Activated CD8-positive, alpha-beta memory T cell treated with anti-CD3 and anti-CD28 coated beads, Interleukin-2, amount 50 U/mL, for 24 hours (primary cell): ENCODE measurements around the gene ADAMTS4.

Source experiments
- DNase-seq: peaks from one replicate; pipeline ENCODE4 v3.0.0-alpha.2; 2020; ENCODE audit errors: extremely low read depth

ADAMTS4 gene

GRCh38 chr1:161219078-161219892 is 20.4 kb upstream of the ADAMTS4 start:
- DNase-seq = no peak

GRCh38 chr1:161218301-161219077 is 19.6 kb upstream of the ADAMTS4 start:
- DNase-seq = no peak

GRCh38 chr1:161217831-161218230 is 19.0 kb upstream of the ADAMTS4 start:
- no peak for DNase-seq

GRCh38 chr1:161216945-161217712 is 18.3 kb upstream of the ADAMTS4 start:
- DNase-seq = no peak

GRCh38 chr1:161215076-161215475 is 16.2 kb upstream of the ADAMTS4 start, which contains the start of gene FCER1G:
TSS of gene FCER1G (plus strand) at chr1:161215295. CDS start at chr1:161215322, 27 bp downstream.
- no peak for DNase-seq

- DNase-seq = no peak
Measured at GRCh38 chr1:161214369-161214768, 15.5 kb upstream of the ADAMTS4 start.

GRCh38 chr1:161209790-161210409 is 11.0 kb upstream of the ADAMTS4 start:
- peak; percentile 42 for DNase-seq

- DNase-seq = no peak
Measured at GRCh38 chr1:161207173-161207572, 8.3 kb upstream of the ADAMTS4 start.

GRCh38 chr1:161206411-161207140 is 7.7 kb upstream of the ADAMTS4 start:
- no peak for DNase-seq

- peak; percentile 94 for DNase-seq
Measured at GRCh38 chr1:161201836-161202712, 3.2 kb upstream of the ADAMTS4 start, which contains the start of gene NDUFS2. TSS of gene NDUFS2 (plus strand) at chr1:161202367. CDS start at chr1:161202386, 19 bp downstream.

GRCh38 chr1:161200992-161201835 is 2.4 kb upstream of the ADAMTS4 start:
- DNase-seq = no peak

GRCh38 chr1:161200421-161200991 is 1.7 kb upstream of the ADAMTS4 start:
- no peak for DNase-seq

GRCh38 chr1:161199506-161200139 is 769 bp upstream of the ADAMTS4 start:
- no peak for DNase-seq

GRCh38 chr1:161198194-161198896 is 509 bp downstream of the ADAMTS4 start:
- no peak for DNase-seq

- DNase-seq = no peak
Measured at GRCh38 chr1:161197560-161198193, 1.2 kb downstream of the ADAMTS4 start.

- no peak for DNase-seq
Measured at GRCh38 chr1:161196521-161197451, 2.1 kb downstream of the ADAMTS4 start.
